Measurements from ENCODE around the gene TGFBR2.

The TGFBR2 gene

GRCh38 chr3:30578479-30578878, 27.9 kb upstream of the TGFBR2 start:
- in situ Hi-C loops (cut with HindIII; ENCODE audit: low sequenced_read_pairs), result no loop called here
- no peak for TF ChIP-seq CTCF (IDR thresholded peaks at IDR 0.05; ENCODE audit: low read depth, low read length)
- peak; percentile 94 for DNase-seq (ENCODE audit: low read depth, low spot score)
- H3K4me3 ChIP-seq (ENCODE audit: low read depth, low read length), result no peak overlapping the region

GRCh38 chr3:30578986-30579579, 27.3 kb upstream of the TGFBR2 start:
- in situ Hi-C loops (cut with HindIII; ENCODE audit: low sequenced_read_pairs), result no loop called here
- no peak overlapping the region for H3K4me3 ChIP-seq (ENCODE audit: low read depth, low read length)
- TF ChIP-seq CTCF (IDR thresholded peaks at IDR 0.05; ENCODE audit: low read depth, low read length), result no peak
- no peak for DNase-seq (ENCODE audit: low read depth, low spot score)

- no peak overlapping the region for H3K4me3 ChIP-seq (ENCODE audit: low read depth, low read length)
- TF ChIP-seq CTCF (IDR thresholded peaks at IDR 0.05; ENCODE audit: low read depth, low read length), result no peak
- in situ Hi-C loops (cut with HindIII; ENCODE audit: low sequenced_read_pairs), result no loop called here
- no peak for DNase-seq (ENCODE audit: low read depth, low spot score)
Measured at GRCh38 chr3:30581067-30581585, 25.3 kb upstream of the TGFBR2 start.

GRCh38 chr3:30581982-30582381, 24.4 kb upstream of the TGFBR2 start:
- DNase-seq (ENCODE audit: low read depth, low spot score), result no peak
- no peak for TF ChIP-seq CTCF (IDR thresholded peaks at IDR 0.05; ENCODE audit: low read depth, low read length)
- in situ Hi-C loops (cut with HindIII; ENCODE audit: low sequenced_read_pairs), result no loop called here
- no peak overlapping the region for H3K4me3 ChIP-seq (ENCODE audit: low read depth, low read length)

- no peak overlapping the region for H3K4me3 ChIP-seq (ENCODE audit: low read depth, low read length)
- in situ Hi-C loops (cut with HindIII; ENCODE audit: low sequenced_read_pairs), result no loop called here
- TF ChIP-seq CTCF (IDR thresholded peaks at IDR 0.05; ENCODE audit: low read depth, low read length), result no peak
- DNase-seq (ENCODE audit: low read depth, low spot score), result no peak
Measured at GRCh38 chr3:30583973-30584372, 22.4 kb upstream of the TGFBR2 start.

GRCh38 chr3:30585654-30586053, 20.7 kb upstream of the TGFBR2 start:
- no peak for TF ChIP-seq CTCF (IDR thresholded peaks at IDR 0.05; ENCODE audit: low read depth, low read length)
- no peak for DNase-seq (ENCODE audit: low read depth, low spot score)
- in situ Hi-C loops (cut with HindIII; ENCODE audit: low sequenced_read_pairs), result no loop called here
- H3K4me3 ChIP-seq (ENCODE audit: low read depth, low read length), result no peak overlapping the region

Data from astrocyte of the spinal cord (primary cell).